Stimulated activated CD4-positive, alpha-beta T cell treated with anti-CD3 and anti-CD28 coated beads, Interleukin-12 subunit alpha, Interleukin-12 subunit beta, amount 100 ng/mL, for 4 hours (primary cell): ENCODE data around the gene SBF2.
"Not testable (repeated sequence)": the region's sequence is repeated elsewhere in the genome, so short reads cannot be mapped to it uniquely, and the experiment has no call there.

Experiments
- DNase-seq: peaks from one replicate; pipeline ENCODE4 v3.0.0-alpha.2; 2020

SBF2 gene

DNA sequence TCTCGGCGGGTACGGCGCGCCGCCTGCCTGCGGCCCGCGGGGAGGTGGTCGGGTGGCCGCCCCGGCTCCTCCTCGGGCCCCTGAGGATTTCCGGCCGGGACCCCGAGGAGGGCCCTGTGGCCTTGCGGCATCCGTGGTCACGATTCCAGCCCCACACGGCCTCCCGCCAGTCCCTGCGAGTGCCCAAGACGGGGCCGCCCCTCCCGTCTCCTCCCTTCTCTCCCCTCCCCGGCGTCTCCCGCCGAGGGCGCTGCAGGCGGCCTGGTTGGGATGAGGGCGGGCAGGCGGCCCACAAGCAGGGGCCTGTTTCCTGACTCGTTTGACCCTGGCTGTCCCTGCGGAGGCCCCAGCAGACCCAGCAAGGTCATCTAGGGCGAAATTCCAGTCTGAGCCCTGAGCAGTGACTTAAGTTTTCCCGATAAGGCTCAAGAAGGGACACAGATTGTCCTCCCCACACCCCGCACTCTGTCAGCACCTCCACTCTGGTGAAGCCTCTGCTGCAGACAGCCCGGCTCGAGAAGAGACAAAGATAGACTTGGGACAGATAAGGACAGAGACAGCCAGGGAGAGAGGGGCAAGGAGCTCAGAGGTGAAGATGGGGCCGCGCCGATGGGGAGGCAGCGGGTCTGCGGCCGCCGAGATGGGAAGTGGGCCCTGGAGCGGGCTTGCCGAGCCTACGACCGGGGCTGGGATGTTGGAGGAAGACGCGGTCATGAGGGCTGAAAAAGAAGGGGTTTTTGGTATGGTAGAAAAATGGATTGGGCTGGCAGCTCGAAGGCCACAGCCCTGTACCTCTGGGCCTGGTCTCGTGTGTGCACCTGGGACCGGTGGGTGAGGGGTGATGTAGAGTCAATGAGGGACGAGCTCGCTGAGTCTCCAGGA is 535.1 kb downstream of the SBF2 start:
- DNase-seq = peak; percentile 57

DNA sequence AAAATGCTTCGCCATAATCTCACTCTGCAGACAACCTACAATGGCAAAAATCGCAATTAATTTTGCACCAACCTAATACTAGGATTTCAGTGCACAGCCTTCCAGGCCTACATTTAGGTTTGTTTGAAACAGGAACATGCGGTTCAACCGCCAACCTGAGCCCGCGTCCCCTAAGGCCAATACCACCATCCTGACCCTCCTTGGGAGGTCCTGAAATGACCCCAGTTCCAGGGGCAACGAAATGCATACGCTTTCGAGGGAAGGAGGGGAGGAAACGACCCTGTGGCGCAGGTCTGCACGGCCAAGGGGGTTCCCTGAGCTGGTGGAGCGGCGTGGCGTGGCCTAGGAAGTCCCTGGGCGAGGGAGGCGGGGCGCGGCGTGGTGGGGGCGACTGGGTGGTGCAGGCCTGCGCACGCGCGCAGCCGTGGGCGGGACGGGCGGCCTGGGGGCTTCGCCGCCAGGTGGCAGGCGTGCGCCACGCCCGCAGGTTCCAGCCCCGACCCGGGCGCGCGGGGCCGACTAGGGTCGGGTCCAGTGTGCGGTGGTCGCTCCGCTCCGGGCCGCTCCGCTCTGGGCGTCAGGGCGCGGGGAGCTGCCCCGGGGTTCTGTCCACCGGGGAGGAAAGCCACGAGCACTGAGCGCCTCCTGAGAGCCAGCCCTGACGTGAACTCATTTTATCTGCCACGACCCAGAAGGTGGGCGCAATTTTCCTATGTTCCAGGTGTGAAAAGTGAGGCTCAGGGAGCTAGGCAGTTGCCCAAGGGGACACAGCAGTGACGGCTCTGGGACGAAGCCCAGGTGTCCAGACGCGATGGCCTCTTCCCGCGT is 536.0 kb downstream of the SBF2 start:
- peak; percentile 96 for DNase-seq

DNA sequence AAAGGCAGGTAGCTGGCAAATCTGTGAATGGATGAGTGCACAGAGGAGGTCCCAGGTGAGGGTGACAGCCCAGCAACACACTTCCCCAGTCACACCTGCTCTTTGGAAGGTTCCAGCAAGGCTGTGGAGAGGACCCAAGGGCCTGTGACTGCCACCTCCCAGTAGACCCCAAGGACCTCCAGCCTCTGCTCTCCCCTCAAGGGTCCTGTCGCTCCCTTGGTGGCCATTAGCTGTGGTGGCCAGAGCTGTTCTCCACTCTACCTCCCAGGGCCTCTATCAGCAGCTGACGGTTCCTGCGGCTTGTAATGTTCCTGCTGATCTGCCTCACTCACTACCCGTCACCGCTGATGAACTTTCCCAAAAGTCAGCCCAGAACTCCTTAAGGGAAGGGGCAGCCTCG is 537.1 kb downstream of the SBF2 start:
- DNase-seq = no peak

GRCh38 chr11:9756461-9756860 is 537.6 kb downstream of the SBF2 start:
- DNase-seq = no peak

- no peak for DNase-seq
Measured at GRCh38 chr11:9755561-9756185, 538.3 kb downstream of the SBF2 start.

DNA sequence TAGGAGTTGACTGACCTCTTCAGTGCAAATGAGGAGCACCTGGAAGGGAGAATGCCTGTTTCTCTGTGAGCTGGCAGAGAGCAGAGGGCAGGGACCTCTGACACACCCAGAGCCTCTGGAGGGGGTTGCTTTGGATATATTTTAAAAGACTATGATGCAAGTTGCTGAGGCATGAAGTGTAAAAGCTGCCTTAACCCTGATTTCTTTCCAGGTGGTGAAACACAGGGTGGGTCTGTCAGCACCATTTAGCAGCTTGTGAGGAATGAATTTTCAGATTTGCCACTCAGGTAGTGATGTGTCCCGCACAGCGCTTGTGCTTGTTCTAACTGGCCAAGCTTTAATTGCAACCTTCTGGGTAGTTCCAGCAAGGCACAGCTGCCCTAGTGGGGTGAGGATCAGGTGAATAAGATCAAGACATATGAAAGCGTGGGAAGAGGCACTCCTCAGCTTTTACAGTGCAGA is 540.0 kb downstream of the SBF2 start:
- no peak for DNase-seq

DNA sequence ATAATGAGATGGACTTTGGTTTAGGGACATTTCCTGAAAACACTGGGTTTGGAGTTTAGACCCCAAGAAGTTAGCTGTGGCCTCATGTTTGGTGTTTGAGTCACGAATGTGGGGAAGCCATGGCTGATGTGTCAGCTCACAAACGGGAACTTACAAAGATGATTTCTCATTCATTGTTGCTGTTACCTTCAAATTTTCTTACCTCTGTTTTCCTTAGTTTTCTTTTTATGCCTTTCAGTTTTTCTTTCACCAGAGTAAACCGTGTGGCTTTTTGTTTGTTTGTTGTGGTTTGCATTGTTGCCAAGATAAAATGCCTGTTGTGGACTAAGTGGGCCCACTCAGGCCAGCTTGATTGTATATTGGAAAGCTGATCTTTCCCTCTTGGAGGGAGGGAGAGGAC is 541.0 kb downstream of the SBF2 start:
- no peak for DNase-seq

DNA sequence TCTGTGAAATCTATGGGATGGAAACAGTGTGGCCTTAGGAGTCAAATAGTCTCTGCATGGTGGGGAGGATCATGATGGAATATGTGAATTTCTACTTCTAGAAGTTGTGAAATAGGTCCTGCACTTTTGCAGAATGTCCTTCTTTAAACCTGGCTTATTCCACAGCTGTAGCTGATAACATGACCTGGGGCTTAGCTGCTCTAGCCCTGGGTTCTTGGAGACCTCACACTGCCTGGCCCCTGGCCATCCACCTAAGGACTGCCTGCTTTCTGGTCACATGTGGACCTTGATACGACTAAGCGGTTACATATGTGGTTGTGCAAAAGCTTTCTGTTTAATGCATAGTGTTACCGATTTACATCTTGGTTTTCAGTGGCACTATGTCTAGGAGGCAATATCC is 541.9 kb downstream of the SBF2 start:
- no peak for DNase-seq

- DNase-seq = no peak
Measured at GRCh38 chr11:9750551-9750950, 543.5 kb downstream of the SBF2 start.

GRCh38 chr11:9748361-9748970 is 545.6 kb downstream of the SBF2 start:
- DNase-seq = peak; percentile 39

DNA sequence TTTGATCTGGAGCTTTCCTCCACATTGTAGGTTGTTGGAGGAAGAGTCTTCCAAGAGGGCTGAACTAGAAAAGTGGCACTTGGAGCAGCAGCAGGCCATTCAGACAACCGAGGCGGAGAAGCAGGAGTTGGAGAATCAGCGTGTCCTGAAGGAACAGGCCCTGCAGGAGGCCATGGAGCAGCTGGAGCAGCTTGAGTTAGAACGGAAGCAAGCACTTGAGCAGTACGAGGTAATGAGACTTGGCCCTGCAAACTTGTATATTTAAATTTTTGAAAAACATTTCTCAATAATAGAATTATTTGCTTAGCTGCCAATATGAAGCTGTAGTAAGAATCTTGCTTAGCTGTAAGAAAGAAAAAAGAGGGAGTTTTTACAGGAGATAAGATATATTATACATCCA is 546.2 kb downstream of the SBF2 start:
- DNase-seq = no peak

GRCh38 chr11:9747229-9747628 is 546.8 kb downstream of the SBF2 start:
- no peak for DNase-seq

DNA sequence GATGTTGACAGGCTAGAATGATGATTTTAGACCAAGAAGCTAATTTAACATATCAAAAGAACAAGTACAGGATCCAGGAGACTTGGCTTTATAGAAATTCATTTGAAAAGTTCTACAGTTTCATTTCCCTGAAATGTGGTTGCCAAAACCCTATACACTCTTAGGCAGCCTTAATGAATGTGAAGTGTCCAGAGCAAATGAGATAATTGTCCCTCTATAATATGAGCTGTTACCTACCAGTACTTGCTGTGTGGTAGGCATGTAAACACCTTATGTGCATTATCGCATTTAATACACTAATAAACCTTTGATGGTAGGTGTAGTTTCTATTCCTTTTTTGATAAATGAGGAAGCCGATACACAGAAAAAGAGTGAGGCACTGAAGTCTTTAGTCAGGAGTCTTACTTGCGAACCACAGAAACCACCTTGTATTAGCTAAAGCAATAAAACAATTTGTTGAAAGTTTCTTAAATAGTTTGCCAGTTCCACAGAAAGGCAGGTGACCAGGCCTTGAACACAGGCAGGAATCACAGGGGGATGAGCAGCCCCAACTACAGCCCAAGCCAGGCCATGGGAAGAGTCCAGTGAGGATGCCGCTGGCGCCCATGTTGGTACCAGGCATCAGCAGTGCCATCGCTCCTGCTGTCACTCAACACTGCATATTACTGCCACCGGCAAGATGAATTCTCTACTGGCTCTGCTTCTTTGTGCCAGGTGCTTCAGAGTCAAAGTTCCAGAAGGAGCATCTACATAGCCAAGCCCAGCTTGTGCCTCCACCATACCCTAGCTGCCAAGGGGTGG is 548.4 kb downstream of the SBF2 start:
- no peak for DNase-seq

GRCh38 chr11:9743512-9743911 is 550.5 kb downstream of the SBF2 start:
- DNase-seq = not testable (repeated sequence)

DNA sequence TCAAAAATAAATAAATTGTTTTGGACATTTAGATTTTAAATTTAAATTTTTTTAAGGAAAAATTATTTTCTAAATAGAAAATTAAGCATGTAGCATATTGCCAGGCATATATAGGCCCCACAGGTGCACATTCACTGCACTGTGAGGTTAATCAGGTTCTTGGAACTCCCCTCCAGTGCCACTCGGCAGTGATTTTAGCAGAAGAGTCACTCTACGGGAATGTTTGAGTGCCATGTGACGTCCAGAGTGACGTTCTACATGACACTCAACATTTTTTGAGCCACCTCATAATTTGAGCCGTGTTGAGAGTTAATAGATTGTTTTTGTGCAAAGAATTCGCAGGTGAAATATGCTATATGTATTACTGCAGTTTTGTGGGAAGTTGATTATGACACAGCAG is 552.8 kb downstream of the SBF2 start:
- DNase-seq = no peak

DNA sequence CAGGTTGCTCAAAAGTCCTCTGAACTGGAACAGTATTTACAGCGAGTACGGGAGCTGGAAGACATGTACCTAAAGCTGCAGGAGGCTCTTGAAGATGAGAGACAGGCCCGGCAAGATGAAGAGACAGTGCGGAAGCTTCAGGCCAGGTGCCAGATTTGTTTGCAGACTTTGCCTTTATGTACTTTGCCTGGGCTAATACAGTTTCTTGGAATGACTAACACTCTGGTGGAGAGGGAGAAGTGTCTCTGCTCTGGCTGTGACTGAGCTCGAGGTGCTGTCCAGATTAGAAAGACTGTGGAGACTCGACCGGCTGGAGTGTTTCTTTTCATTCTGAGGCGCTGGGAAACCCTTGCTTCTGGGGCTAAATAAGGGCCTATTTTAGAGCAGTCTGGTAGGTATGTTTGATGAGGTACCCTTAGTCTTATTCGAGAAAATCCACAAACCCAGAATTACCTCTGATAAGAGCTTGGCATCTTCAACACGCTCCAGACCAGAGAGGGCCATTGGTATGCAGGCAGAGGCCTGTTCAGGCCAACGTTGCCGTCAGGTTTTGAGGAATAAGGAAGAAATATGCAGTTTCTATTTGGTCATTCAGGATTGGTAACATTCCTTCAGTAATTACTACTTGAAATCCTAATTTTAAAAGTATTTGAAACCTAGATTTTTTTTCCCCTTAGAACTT is 553.7 kb downstream of the SBF2 start:
- no peak for DNase-seq

DNA sequence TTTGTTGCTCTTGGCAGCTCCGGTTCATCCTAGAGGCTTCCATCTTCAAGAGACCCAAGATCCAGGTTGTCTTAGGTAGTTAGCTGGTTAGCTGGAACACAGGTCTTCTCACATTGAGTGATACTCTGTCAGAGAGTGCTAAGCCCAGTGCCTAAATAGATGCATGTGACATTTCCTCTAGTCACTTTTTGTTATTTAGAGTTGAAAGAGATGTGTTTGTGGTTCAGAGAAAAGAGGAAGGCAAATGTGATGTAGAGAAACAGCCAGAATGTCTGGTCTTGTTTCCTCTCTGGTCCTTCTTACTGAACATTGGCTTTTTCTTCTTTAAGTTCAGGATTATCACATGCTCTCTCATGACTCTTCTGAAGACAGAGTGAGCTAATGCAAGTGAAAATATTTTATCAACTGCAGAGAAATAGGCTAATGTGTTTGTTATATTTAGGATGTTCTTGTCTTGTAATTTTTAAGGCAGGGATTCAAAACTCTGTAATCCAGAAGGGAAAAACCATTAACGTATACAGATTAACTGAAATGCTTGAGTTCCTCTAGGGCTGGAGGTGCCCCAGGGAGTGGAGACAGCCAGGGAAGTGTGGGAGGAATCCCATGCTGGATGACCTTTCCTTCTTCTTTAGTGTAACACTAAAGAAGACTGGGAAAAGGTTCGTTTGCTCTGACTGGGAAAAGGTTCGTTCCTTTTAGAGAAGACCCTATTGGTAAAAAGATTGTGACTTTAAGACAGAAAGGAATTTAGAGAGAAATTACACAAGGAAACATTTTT is 554.7 kb downstream of the SBF2 start:
- no peak for DNase-seq

DNA sequence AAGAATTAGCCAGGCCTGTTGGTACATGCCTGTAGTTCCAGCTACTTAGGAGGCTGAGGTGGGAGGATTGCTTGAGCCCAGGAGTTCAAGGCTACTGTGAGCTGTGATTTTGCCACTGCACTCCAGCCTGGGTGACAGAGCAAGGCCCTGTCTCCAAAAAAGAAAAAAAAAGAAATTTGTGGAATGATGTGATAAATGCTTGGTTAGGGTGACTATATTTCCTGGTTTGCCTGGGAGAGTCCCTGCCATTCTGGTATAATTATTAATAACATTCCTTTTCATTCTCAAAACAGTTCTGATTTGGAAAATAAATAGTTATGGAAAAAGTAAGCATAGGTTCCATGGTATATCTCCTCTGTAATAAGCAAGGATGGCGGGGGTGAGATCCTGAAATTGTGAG is 555.3 kb downstream of the SBF2 start:
- no peak for DNase-seq

DNA sequence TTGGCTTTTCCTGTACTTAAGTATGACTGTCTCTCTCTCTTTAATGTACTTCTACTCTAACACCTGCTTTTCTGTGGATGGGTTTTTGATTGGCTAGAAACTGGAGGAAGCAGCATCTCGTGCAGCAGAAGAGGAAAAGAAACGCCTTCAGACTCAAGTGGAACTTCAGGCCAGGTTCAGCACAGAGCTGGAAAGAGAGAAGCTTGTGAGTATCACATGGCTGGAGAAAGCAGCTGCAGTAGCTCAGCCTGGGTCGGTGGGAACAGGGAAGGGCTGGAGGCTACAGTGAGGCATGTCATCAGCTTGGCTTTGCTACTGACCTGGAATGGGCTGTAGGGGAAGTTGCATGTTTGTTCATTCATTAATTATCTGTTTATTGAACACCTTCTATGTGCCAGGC is 555.9 kb downstream of the SBF2 start:
- DNase-seq = no peak

- no peak for DNase-seq
Measured at GRCh38 chr11:9736365-9736764, 557.7 kb downstream of the SBF2 start.

GRCh38 chr11:9735919-9736318 is 558.1 kb downstream of the SBF2 start:
- DNase-seq = no peak
